Stimulated activated CD4-positive, alpha-beta T cell treated with anti-CD3 and anti-CD28 coated beads, Interleukin-4, amount 100 ng/mL, for 48 hours (primary cell): ENCODE results near the gene CDRT4.
"Not testable (repeated sequence)": the region's sequence is repeated elsewhere in the genome, so short reads cannot be mapped to it uniquely, and the experiment has no call there.

Source experiments
- DNase-seq, 2 donors: peaks; one replicate each; pipeline ENCODE4 v3.0.0-alpha.2; 2020; ENCODE audit warnings: low read depth in 2 of 2

CDRT4 gene

GRCh38 chr17:15456972-15457722 lies 10.3 kb downstream of the CDRT4 start:
- DNase-seq: no peak

- DNase-seq: no peak
Observed at GRCh38 chr17:15456496-15456895, 10.9 kb downstream of the CDRT4 start.

- DNase-seq: no peak
Observed at GRCh38 chr17:15454346-15454745, 13.1 kb downstream of the CDRT4 start.

GRCh38 chr17:15453782-15454181 lies 13.6 kb downstream of the CDRT4 start:
- DNase-seq: no peak

GRCh38 chr17:15453246-15453645 lies 14.2 kb downstream of the CDRT4 start:
- no peak for DNase-seq

GRCh38 chr17:15452746-15453145 lies 14.7 kb downstream of the CDRT4 start:
- no peak for DNase-seq

GRCh38 chr17:15451680-15452079 lies 15.7 kb downstream of the CDRT4 start:
- no peak for DNase-seq

- DNase-seq: no peak
Observed at GRCh38 chr17:15448580-15448956, 18.9 kb downstream of the CDRT4 start.

GRCh38 chr17:15447928-15448579 lies 19.4 kb downstream of the CDRT4 start:
- no peak for DNase-seq

- no peak for DNase-seq
Observed at GRCh38 chr17:15446036-15446435, 21.4 kb downstream of the CDRT4 start.

- no peak for DNase-seq
Observed at GRCh38 chr17:15444805-15445204, 22.6 kb downstream of the CDRT4 start.

- DNase-seq: no peak
Observed at GRCh38 chr17:15442311-15443180, 24.9 kb downstream of the CDRT4 start.

GRCh38 chr17:15441315-15441714 lies 26.1 kb downstream of the CDRT4 start:
- no peak for DNase-seq

GRCh38 chr17:15440347-15440746 lies 27.1 kb downstream of the CDRT4 start:
- no peak for DNase-seq

GRCh38 chr17:15439205-15439985 lies 28.0 kb downstream of the CDRT4 start:
- DNase-seq: not testable (repeated sequence)

- no peak for DNase-seq
Observed at GRCh38 chr17:15438491-15439105, 28.8 kb downstream of the CDRT4 start.

- DNase-seq: no peak
Observed at GRCh38 chr17:15437303-15437635, 30.2 kb downstream of the CDRT4 start.

- no peak for DNase-seq
Observed at GRCh38 chr17:15436473-15437302, 30.7 kb downstream of the CDRT4 start.

- DNase-seq: no peak
Observed at GRCh38 chr17:15434956-15435355, 32.5 kb downstream of the CDRT4 start.

GRCh38 chr17:15432807-15433611 lies 34.4 kb downstream of the CDRT4 start:
- no peak for DNase-seq
